ENCODE results near the gene TRAPPC12. TPM values are rescaled to one million over a fixed set of nuclear protein-coding genes. Genes with fewer than 3 reads are reported as not detected.
A peak's percentile ranks its signal among the peaks of the same experiment; 100 is the strongest.

TRAPPC12 gene
- total RNA-seq, 1 donor from 2014 or later, result 71.0 TPM

DNA sequence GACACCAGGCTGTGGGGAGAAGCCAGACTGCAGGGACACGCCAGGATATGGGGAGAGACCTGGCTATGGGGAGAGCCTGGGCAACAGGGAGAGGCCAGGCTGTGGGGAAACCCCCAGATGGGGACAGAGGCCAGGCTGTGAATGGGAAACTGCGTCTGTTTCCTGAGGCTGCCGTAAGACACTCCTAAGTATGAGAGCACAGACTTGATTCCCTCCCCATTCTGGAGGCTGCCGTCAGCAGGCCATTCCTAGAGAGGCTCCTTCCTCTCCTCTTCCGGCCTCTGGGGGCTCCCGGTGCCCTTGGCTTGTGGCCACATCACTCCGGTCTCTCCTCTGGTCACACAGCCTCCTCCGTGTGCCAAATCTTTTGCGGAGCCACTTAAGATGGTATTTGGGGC lies 107.5 kb downstream of the TRAPPC12 start:
- no peak for DNase-seq (ENCODE audit: low spot score)
- peaks cover 3% of the 10 kb centered on the region for H3K4me1 Mint-ChIP-seq (ENCODE audit: low read depth)
- H3K36me3 Mint-ChIP-seq (ENCODE audit: low read depth), result peaks cover under 1% of the 10 kb centered on the region
- no peaks in the 10 kb centered on the region for H3K9me3 Mint-ChIP-seq (ENCODE audit: low read depth)
- no peaks in the 10 kb centered on the region for H3K27me3 Mint-ChIP-seq (ENCODE audit: low read depth)
- no peak overlapping the region for H3K27ac Mint-ChIP-seq (ENCODE audit: unreplicated experiment)
- TF ChIP-seq, protein P1, sequence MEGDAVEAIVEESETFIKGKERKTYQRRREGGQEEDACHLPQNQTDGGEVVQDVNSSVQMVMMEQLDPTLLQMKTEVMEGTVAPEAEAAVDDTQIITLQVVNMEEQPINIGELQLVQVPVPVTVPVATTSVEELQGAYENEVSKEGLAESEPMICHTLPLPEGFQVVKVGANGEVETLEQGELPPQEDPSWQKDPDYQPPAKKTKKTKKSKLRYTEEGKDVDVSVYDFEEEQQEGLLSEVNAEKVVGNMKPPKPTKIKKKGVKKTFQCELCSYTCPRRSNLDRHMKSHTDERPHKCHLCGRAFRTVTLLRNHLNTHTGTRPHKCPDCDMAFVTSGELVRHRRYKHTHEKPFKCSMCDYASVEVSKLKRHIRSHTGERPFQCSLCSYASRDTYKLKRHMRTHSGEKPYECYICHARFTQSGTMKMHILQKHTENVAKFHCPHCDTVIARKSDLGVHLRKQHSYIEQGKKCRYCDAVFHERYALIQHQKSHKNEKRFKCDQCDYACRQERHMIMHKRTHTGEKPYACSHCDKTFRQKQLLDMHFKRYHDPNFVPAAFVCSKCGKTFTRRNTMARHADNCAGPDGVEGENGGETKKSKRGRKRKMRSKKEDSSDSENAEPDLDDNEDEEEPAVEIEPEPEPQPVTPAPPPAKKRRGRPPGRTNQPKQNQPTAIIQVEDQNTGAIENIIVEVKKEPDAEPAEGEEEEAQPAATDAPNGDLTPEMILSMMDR (IDR thresholded peaks at IDR 0.05), result no peak
- H3K4me3 Mint-ChIP-seq (ENCODE audit: unreplicated experiment), result no peak overlapping the region

DNA sequence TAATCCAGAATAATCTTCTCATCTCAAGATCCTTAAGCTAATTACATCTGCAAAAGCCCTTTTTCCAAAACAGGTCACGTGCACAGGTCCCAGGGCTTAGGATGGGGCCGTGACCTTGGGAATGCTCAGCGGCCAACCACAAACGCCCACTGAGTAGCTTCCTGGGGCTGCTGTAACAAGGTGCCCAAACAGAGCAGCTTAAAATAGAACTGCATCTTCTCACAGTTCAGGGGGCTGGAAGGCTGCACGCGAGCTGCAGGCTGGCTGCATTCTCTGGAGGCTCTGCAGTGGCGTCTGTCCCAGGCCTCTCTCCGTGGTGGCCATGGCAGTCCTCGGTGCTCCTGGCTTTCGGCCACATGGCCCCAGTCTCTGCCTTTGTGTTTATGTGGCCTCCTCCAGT lies 107.9 kb downstream of the TRAPPC12 start:
- Mint-ChIP-seq H3K4me3 (ENCODE audit: unreplicated experiment) (no peak overlapping the region), H3K36me3 (ENCODE audit: low read depth) (no peaks in the 10 kb centered on the region), H3K4me1 (ENCODE audit: low read depth) (peaks cover 4% of the 10 kb centered on the region), H3K27ac (ENCODE audit: unreplicated experiment) (no peak overlapping the region), H3K27me3 (ENCODE audit: low read depth) (no peaks in the 10 kb centered on the region), H3K9me3 (ENCODE audit: low read depth) (no peaks in the 10 kb centered on the region)
- DNase-seq (ENCODE audit: low spot score), result peak; percentile 85
- TF ChIP-seq, protein P1 (IDR thresholded peaks at IDR 0.05), result no peak

DNA sequence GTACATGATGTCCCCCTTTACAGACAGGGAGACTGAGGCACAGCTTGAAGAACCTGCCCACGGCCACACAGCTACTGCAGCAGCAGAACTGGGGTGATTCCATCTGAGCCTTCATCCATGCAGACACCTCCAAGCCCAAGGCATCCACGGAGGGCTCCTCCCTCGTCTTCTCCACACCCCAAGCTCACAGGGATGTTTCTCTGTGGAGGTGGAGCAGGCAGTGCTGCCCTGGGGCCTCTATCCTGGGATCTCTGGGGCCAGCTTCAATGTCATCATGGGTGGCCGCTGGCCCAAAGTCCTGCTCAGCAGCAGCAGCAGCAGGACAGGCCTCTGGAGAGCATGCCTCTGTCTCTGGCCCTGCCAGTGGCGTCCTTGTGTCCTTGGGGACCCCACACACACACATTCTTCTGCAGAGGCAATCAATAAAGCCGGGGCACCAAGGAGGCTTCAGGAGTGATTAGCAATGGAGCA lies 108.6 kb downstream of the TRAPPC12 start:
- H3K27ac Mint-ChIP-seq (ENCODE audit: unreplicated experiment), result no peak overlapping the region
- H3K9me3 Mint-ChIP-seq (ENCODE audit: low read depth), result no peaks in the 10 kb centered on the region
- H3K36me3 Mint-ChIP-seq (ENCODE audit: low read depth), result no peaks in the 10 kb centered on the region
- H3K4me3 Mint-ChIP-seq (ENCODE audit: unreplicated experiment), result no peak overlapping the region
- TF ChIP-seq, protein P1 (IDR thresholded peaks at IDR 0.05), result no peak
- H3K27me3 Mint-ChIP-seq (ENCODE audit: low read depth), result no peaks in the 10 kb centered on the region
- H3K4me1 Mint-ChIP-seq (ENCODE audit: low read depth), result peaks cover 11% of the 10 kb centered on the region
- DNase-seq (ENCODE audit: low spot score), result no peak

DNA sequence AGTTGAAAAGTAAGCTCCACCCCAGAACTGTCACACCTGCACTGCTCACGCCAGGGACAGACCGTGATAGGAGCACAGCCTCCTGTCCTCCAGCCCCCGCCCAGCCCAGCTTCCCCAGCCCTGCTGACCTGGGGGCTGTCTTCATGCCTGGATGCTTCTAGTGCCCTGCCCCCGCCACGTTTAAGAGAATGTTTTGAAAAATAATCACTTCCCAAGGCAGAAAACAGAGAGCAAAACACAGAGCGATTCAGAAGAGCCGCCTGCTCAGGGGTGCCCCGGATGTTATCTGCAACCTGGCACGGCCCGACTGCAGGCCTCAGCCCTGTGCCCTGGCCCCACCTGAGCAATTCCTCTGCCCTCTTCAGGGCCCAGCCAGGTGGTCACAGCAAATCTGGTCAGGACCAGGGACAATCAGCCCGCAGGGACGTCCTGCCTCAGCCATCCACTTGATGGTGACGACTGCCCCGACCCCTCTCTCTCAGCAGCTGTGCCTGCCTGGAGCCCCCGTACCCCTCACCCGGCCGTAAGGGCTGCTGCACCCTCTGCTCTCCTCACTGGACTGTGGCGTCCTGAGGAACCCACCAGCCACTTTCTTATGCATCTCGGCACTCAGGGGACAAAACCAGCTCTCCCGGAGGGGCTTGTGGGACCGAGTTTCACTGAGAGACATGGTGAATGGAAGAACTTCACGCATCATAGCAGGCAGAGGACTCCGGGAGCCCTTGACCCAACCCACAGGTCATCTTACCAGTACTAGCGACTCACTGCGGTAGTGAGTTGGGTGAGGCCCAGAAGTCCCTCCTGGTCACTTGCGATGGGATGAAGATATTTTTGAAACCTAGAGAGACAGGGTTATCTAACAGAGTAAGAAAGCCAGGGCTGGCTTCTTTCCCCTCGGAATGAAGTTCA lies 109.6 kb downstream of the TRAPPC12 start:
- peaks cover 2% of the 10 kb centered on the region for H3K36me3 Mint-ChIP-seq (ENCODE audit: low read depth)
- H3K4me1 Mint-ChIP-seq (ENCODE audit: low read depth), result peaks cover 20% of the 10 kb centered on the region
- peak; percentile 84 for DNase-seq (ENCODE audit: low spot score)
- H3K27me3 Mint-ChIP-seq (ENCODE audit: low read depth), result no peaks in the 10 kb centered on the region
- no peaks in the 10 kb centered on the region for H3K9me3 Mint-ChIP-seq (ENCODE audit: low read depth)
- no peak overlapping the region for H3K4me3 Mint-ChIP-seq (ENCODE audit: unreplicated experiment)
- H3K27ac Mint-ChIP-seq (ENCODE audit: unreplicated experiment), result no peak overlapping the region
- TF ChIP-seq, protein P1 (IDR thresholded peaks at IDR 0.05), result no peak

DNA sequence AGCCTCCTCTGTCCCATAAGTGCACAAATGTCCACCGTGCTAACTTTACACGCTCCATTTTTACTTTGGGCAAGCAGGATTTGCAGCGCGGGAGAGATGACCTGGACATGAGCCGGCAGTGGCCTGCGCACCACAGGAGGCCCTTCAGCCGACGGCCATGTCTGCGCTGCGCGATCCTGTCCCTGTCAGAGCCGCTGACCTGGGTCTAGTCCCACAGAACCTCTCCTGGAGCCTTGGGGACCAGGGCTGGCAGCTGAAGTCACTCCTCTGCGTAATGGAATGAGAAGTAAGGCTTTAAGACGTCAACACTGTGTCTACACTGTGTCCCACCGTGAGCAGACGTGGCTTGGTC lies 110.2 kb downstream of the TRAPPC12 start:
- H3K4me1 Mint-ChIP-seq (ENCODE audit: low read depth), result peaks cover 21% of the 10 kb centered on the region
- H3K27ac Mint-ChIP-seq (ENCODE audit: unreplicated experiment), result no peak overlapping the region
- no peaks in the 10 kb centered on the region for H3K9me3 Mint-ChIP-seq (ENCODE audit: low read depth)
- H3K27me3 Mint-ChIP-seq (ENCODE audit: low read depth), result no peaks in the 10 kb centered on the region
- TF ChIP-seq, protein P1 (IDR thresholded peaks at IDR 0.05), result no peak
- DNase-seq (ENCODE audit: low spot score), result peak; percentile 83
- H3K36me3 Mint-ChIP-seq (ENCODE audit: low read depth), result peaks cover 2% of the 10 kb centered on the region
- H3K4me3 Mint-ChIP-seq (ENCODE audit: unreplicated experiment), result no peak overlapping the region
